GM19043 (cell line): Measurements from ENCODE around the gene ZNF618.
A peak's percentile ranks its signal among the peaks of the same experiment; 100 is the strongest.

Experiments
- ATAC-seq: cut with Tn5 transposase; IDR thresholded peaks from one replicate; pipeline ENCODE4 v1.9.1; 2021; ENCODE audit warnings: low read depth; ENCODE audit not compliant: unreplicated experiment

ZNF618 gene

GRCh38 chr9:113953531-113953930, 77.4 kb downstream of the ZNF618 start:
- ATAC-seq, result no peak

GRCh38 chr9:113954591-113954990, 78.5 kb downstream of the ZNF618 start:
- ATAC-seq, result no peak

- ATAC-seq, result no peak
Measured at GRCh38 chr9:113955076-113955752, 79.1 kb downstream of the ZNF618 start.

GRCh38 chr9:113956901-113957300, 80.8 kb downstream of the ZNF618 start:
- ATAC-seq, result no peak

- no peak for ATAC-seq
Measured at GRCh38 chr9:113957351-113957750, 81.2 kb downstream of the ZNF618 start.

- ATAC-seq, result no peak
Measured at GRCh38 chr9:113957821-113958341, 81.8 kb downstream of the ZNF618 start.

- ATAC-seq, result no peak
Measured at GRCh38 chr9:113958556-113958955, 82.4 kb downstream of the ZNF618 start.

GRCh38 chr9:113960768-113961167, 84.7 kb downstream of the ZNF618 start:
- no peak for ATAC-seq

- ATAC-seq, result no peak
Measured at GRCh38 chr9:113962396-113962795, 86.3 kb downstream of the ZNF618 start.

- peak; percentile 59 for ATAC-seq
Measured at GRCh38 chr9:113963017-113963620, 87.0 kb downstream of the ZNF618 start.

GRCh38 chr9:113963696-113964494, 87.8 kb downstream of the ZNF618 start:
- ATAC-seq, result no peak

GRCh38 chr9:113964495-113965170, 88.5 kb downstream of the ZNF618 start:
- no peak for ATAC-seq

- ATAC-seq, result no peak
Measured at GRCh38 chr9:113966394-113966793, 90.3 kb downstream of the ZNF618 start.

- ATAC-seq, result no peak
Measured at GRCh38 chr9:113967380-113967779, 91.3 kb downstream of the ZNF618 start.

GRCh38 chr9:113969343-113969742, 93.2 kb downstream of the ZNF618 start:
- ATAC-seq, result no peak

- no peak for ATAC-seq
Measured at GRCh38 chr9:113973226-113973625, 97.1 kb downstream of the ZNF618 start.

- no peak for ATAC-seq
Measured at GRCh38 chr9:113973963-113974413, 97.9 kb downstream of the ZNF618 start.

- no peak for ATAC-seq
Measured at GRCh38 chr9:113976915-113977314, 100.8 kb downstream of the ZNF618 start.

GRCh38 chr9:113978725-113979342, 102.7 kb downstream of the ZNF618 start:
- no peak for ATAC-seq
